HG03045 (cell line): ENCODE data around the gene FTCD.
"Not testable (repeated sequence)": the region's sequence is repeated elsewhere in the genome, so short reads cannot be mapped to it uniquely, and the experiment has no call there.

Source experiments
- ATAC-seq: cut with Tn5 transposase; IDR thresholded peaks from one replicate; pipeline ENCODE4 v1.9.1; 2021; ENCODE audit warnings: mild to moderate bottlenecking, moderate library complexity; ENCODE audit not compliant: unreplicated experiment

Gene FTCD

GRCh38 chr21:46113497-46114176 lies 41.7 kb downstream of the FTCD start:
- no peak for ATAC-seq

DNA sequence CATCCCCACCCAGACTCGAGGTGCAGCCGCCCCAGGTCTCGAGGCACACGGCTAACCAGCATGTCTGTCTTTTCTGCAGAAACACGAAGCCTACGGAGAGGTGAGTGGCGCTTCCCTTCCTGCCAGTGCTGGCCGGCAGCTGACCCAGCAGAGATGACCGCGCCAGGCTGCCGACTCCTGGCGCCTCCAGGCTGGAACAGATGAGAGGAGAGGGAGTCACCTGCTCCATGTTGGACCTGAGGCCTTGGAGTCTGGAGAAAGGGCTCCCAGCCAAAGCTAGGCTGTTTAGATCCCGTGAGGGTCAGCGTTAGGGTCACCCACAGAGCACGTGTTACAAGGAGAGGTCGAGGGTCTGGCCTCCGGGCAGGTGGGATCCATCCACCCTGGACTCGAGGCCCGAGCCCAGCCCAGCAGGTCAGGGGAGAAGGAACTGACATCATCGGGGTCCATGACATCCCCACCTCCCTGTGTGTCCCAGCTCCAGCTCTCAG lies 42.6 kb downstream of the FTCD start:
- ATAC-seq, result no peak

DNA sequence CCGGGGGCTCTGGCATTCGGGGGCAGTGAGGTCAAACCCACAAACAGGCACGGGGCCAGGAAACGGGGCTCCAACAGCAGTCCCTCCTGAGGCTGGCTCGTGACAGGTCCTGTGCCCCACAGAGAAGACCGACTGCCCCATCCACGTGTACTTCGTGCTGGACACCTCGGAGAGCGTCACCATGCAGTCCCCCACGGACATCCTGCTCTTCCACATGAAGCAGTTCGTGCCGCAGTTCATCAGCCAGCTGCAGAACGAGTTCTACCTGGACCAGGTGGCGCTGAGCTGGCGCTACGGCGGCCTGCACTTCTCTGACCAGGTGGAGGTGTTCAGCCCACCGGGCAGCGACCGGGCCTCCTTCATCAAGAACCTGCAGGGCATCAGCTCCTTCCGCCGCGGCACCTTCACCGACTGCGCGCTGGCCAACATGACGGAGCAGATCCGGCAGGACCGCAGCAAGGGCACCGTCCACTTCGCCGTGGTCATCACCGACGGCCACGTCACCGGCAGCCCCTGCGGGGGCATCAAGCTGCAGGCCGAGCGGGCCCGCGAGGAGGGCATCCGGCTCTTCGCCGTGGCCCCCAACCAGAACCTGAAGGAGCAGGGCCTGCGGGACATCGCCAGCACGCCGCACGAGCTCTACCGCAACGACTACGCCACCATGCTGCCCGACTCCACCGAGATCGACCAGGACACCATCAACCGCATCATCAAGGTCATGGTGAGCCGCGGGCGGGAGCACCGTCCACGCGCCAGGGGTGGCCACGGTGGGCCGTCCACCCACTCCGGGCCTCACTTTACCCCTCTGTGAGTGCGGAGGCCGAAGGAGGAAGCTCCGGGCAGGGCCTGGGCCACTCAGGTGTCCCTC lies 43.3 kb downstream of the FTCD start:
- ATAC-seq, result no peak

DNA sequence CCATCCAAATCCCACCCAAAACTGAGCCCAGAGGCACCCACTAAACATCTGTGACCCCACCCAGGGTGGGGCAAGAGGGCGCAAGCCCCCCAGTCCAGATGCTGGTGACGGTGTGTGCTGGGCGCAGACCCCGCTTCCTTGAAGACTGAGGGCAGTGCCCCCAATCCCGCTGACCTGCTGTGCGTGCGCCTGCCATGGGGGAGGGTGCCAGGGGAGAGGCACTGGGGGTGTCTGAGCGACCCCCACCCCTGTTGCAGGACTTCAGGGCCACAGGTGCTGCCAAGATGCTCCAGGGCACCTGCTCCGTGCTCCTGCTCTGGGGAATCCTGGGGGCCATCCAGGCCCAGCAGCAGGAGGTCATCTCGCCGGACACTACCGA lies 44.2 kb downstream of the FTCD start:
- no peak for ATAC-seq

- ATAC-seq, result no peak
Observed at GRCh38 chr21:46110499-46111192, 44.7 kb downstream of the FTCD start.

GRCh38 chr21:46109313-46110221 lies 45.8 kb downstream of the FTCD start:
- no peak for ATAC-seq

DNA sequence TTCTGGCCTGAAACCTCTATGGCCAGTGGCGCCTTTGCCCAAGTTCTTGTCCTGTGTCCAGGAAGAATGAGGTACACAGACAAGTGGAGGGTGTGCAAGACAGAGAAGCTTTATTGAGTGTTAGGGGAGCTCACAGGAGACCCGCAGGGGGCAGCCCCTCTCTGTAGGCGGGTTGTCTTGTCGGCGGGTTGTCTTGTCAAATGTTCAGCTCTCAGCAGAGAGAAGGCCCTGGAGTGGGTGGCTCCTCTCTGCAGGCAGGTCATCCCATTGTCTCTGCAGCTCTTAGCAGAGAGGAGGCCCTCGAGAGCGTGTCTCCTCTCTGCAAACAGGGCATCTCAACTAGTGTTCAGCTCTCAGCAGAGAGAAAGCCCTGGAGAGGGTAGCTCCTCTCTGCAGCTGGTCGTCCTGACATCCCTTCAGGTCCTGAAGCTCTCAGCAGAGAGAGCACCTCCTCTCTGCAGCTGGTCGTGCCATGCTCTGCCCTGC lies 46.5 kb downstream of the FTCD start:
- ATAC-seq, result no peak

DNA sequence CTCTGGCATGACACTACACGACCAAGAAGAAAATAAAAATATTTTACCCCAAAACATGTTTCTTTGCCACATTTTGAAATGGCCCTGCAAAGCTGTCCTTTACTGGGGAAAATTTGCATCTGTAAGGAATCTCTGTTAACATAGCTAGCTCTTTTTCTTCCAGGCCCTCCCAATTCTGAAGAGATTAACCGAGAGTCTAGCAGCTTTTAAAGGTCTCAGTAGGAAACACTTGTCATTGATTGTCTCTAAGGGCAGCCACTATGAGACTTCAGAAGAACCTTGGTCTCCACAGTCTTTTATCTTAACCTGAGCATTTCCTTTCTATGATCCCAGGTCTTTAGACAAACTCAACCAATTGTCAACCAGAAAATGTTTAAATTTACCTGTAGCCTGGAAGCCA lies 48.0 kb downstream of the FTCD start:
- not testable (repeated sequence) for ATAC-seq

- ATAC-seq, result no peak
Observed at GRCh38 chr21:46104104-46104503, 51.3 kb downstream of the FTCD start.

DNA sequence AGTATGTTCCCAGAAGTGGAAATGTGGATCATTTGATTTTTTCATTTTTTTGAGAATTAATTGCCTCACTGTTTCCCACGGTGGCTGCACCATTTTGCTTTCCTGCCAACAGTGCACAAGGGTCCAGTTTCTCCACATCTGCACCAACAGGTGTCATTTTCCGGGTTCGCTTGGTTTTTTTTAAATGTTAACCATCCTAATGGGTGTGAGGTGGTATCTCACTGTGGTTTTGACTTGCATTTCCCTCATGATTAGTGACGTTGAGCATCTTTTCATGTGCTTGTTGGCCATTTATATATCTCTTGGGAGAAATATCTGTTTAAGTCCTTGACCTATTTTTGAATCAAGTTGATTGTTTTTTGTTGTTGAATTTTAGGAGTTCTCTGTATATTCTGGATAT lies 54.5 kb downstream of the FTCD start:
- no peak for ATAC-seq

GRCh38 chr21:46100426-46100825 lies 55.0 kb downstream of the FTCD start:
- ATAC-seq, result no peak

GRCh38 chr21:46100020-46100419 lies 55.4 kb downstream of the FTCD start:
- no peak for ATAC-seq

DNA sequence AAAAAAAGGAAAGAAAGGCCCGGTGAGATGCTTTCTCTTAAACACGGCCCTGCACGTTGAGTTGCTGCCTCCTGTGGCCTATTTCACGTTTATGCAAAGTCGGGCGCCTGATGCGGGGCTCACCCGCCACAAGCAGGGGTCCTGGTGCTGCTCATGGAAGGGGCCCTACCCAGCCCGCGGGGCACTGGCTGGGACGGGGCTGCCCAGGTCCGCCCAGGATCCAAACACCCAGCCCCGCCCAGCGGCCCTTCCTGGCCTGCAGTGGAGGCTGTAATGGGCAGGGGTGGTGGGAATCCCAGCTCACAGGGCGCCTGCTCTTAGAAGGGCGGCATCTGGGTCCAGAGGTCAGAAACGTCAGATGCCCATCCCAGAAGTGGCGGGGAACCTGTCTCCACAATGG lies 55.9 kb downstream of the FTCD start:
- no peak for ATAC-seq

DNA sequence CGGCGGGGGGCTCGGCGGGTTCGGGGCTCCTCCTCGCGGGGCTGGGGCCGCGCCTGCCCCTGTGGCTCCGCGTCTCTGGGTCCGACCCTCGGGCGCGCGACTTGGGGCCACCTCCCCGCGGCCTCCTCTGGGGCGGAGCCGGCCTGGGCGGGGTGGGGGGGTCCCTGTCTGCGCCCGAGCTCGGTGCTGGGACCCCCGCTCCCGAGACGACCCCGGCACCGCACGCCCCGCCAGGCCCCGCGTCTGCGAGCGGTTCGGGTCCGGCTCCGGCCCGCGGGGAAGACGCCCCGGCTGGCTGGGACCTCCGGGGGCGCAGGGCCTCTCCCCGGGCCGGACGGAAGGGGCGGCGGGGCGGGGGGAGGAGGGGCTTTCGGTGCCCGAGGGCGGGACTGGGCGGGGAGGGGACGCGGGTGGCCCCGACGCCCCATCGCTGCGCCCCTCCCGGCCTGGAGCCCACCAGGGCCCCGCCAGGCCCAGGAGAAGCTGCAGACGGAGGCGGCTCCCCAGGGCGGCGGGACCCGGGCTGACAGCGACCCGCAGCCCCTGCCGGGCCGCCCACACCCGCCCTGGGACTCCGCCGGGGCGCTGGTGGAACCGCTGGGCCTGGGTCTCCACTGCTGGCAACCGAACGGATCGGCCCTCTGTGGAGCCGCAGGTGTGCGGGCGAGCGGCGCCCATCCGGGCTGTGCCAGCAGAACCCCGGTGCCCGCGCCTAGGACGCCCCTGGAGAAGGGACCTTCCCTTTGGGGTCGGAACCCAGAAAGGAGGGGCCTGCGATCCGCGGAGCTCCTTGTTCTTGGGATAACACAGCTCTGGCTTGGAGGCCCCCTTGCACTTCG lies 56.9 kb downstream of the FTCD start:
- ATAC-seq, result no peak

DNA sequence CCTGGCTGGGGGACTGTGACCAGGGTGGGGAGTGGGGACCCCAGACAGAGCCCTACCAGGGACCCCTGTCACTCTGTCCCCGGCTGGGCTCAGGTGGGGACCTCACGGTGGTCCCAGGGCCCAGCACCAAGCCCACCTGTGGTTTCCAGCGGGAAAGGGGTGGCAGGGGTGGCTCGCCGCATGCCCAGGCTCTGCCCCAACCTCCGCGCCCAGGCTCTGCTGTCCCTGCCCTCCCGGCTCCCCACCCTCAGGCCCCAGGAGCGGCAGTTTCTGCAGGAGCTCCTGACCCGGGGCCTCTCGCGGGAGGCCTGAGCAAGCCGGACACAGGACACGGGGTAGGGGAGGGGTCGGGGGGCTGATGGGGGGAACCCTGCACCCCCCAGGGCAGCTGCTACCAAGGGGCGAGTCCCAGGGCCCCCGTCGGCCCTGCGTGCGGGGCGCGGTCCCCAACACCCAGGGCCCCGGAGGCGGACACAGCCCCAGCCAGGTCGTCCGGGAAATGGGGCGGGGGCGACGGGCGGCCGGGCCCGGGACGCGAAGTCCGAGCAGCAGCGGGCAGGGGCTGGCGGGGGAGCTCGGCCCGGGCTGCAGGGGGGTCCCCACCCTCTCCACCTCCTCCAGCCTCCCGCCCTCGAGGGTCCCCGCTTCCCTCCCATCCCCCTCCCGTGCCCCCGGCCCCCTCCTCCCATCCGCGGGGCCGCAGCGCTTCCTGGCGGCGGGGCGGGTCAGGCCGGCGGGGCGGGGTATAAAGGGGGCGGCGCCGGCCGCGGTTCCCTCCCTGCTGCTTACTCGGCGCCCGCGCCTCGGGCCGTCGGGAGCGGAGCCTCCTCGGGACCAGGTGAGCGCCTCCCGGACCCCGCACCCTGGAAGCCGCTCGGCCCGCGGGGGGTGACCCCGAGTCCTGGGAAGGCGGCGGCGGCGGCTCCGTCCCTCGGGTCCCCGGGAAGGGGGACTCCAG lies 57.8 kb downstream of the FTCD start, which contains the start of gene COL6A2:
Gene COL6A2, plus strand, starts transcription at position 777 of the 958 bp plus-strand sequence.
- ATAC-seq, result no peak

DNA sequence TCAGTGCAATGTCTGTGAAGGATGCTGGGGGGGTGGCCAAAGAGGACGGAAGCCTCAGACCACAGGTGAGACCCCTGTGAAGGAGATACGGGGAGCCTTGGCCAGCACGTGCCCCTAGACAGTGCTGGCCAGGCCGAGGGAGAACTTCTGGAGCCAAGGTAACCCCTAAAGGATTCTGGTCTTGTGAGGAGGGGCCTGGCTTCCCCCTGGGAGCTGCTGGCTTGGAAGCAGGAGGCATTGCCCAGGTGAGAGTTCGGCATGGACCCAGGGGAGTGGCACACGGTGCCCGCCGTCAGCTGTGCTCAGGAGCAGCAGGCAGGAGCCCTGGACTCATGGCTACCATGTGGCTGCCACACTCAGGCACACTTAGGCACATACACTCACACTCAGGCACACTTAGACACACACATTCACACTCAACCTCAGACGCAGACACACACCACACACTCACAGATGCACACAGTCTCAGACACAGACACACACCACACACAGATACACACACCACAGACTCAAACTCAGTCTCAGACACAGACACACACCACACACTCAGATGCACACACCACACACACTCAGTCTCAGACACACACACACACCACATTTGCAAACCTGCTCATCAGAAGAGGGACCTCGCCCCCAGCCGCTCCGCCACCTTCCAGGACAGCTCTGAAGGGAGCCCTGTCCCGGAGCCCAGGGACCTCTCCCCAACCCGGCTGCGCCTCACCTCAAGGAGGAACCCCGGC lies 58.6 kb downstream of the FTCD start:
- no peak for ATAC-seq

DNA sequence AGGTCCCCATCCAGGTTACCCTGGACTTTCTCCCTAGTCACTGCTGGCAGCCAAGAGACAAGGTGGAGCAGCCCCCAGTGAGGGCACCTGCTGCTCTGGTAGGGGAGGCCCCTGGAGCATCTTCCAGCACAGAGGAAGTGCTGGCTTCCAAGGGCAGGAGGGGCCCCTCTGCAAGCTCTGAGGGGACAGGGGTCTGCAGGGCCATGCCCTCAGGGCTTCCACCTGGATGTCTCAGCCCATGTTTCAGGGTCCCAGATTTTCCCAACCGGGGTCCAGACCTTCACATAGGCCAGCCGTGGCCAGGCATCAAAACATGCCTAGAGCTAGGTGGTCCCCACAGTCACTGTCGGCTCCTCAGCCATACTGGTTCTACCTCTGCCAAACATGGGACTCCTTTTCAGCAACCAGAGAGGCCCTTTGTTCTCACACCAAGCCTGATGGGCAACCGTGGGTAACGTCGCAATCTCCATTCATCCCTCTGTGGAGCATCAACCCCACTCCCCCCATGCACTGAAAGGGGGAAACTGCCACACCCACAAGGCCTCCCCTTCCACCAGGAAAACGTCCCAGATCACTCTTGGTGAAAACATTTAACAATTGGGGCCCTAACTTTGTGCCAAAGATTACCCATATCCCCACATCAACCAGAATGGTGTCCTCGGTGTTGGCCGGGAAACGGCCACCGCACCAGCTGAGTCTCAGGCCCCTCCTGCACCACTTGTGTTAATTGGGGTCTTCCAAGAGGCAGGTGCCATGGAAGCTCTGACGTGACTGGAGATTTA lies 59.4 kb downstream of the FTCD start:
- ATAC-seq, result no peak
